Activated CD8-positive, alpha-beta memory T cell treated with anti-CD3 and anti-CD28 coated beads for 36 hours (primary cell): Measurements from ENCODE around the gene CLDN16. TPM values are rescaled to one million over a fixed set of nuclear protein-coding genes. Genes with fewer than 3 reads are reported as not detected.

Experiments used
- CTCF ChIA-PET: fragments of 350-600 bp; sonication (Branson Sonifier 250); formaldehyde crosslinking; loops from one replicate; lab custom pipeline; 2021; ENCODE audit warnings: antibody characterized with exemption; lab: Charles Lee
- POLR2A ChIA-PET: fragments of 350-600 bp; sonication (Branson Sonifier 250); formaldehyde crosslinking; loops from one replicate; lab custom pipeline; 2021; ENCODE audit warnings: antibody characterized with exemption; lab: Charles Lee
- total RNA-seq, 2 experiments: library from RNA; stranded (reverse); gene quantifications; one replicate each; pipeline ENCODE4 v1.2.3, GENCODE V29; 2021

The CLDN16 gene
- total RNA-seq, 2 experiments from 2014 or later = not detected

DNA sequence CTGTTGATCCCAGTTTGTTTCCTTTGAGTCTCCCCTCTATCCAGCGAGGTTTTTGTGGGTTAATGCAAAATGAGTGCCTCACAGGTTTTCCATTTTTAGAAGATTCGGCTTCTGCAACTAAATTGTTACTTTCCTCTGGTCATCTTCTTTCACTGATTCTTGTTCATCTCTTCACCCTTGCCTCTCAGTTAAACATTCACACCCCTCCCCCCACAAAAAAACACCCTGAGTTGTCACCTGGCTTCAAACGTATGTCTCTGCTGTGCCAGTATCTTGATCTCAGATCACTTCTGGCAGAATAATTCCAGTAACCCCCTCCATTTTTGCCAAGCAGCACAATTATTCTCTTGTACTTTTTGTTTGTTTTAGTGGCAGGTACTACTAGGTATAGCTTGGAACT lies 12.3 kb upstream of the CLDN16 start:
- CTCF ChIA-PET = no interaction called here
- POLR2A ChIA-PET = no interaction called here

GRCh38 chr3:190378240-190378891 lies 9.6 kb upstream of the CLDN16 start:
- ChIA-PET CTCF (no interaction called here), POLR2A (no interaction called here)

GRCh38 chr3:190380184-190380583 lies 7.8 kb upstream of the CLDN16 start:
- ChIA-PET CTCF (no interaction called here), POLR2A (no interaction called here)

DNA sequence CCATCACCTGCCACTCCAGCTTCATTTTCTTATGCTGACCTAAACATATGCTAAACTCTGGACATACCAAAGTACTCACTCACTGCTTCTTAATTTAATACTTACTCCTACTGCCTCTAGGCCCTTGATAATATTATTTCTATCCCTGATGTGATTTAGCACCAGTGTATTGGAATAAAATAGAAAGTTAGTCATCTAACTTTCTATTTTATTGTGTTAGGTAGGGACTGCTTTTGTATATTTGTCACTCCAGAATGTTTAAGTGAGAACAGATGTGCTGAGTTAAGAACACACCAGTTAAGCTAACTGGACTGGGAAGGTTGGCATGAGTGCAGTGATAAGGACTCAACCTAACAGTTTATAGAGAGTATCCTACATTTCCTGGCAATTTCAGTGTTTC lies 6.5 kb upstream of the CLDN16 start:
- POLR2A ChIA-PET = no interaction called here
- CTCF ChIA-PET = no interaction called here

DNA sequence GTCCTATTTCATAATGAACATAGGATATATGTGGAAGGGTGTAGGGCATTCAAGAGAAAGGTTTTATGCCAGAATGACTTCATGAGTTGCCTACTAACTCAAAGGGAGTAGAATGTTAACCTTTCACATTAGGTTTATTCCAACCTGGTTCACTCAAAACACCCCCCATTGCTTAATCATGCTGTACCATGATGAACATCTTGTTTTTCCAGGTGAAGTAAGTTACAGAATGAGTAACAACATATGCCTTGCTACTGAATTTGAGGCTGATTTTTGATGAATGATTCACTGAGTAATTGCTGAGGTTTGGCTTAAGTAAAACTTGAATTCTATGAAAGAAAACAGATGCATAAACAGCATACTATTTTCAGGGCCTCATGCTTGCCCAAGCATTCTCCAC lies 5.9 kb upstream of the CLDN16 start:
- CTCF ChIA-PET = no interaction called here
- POLR2A ChIA-PET = no interaction called here

GRCh38 chr3:190384309-190384756 lies 3.6 kb upstream of the CLDN16 start:
- POLR2A ChIA-PET = no interaction called here
- CTCF ChIA-PET = no interaction called here

DNA sequence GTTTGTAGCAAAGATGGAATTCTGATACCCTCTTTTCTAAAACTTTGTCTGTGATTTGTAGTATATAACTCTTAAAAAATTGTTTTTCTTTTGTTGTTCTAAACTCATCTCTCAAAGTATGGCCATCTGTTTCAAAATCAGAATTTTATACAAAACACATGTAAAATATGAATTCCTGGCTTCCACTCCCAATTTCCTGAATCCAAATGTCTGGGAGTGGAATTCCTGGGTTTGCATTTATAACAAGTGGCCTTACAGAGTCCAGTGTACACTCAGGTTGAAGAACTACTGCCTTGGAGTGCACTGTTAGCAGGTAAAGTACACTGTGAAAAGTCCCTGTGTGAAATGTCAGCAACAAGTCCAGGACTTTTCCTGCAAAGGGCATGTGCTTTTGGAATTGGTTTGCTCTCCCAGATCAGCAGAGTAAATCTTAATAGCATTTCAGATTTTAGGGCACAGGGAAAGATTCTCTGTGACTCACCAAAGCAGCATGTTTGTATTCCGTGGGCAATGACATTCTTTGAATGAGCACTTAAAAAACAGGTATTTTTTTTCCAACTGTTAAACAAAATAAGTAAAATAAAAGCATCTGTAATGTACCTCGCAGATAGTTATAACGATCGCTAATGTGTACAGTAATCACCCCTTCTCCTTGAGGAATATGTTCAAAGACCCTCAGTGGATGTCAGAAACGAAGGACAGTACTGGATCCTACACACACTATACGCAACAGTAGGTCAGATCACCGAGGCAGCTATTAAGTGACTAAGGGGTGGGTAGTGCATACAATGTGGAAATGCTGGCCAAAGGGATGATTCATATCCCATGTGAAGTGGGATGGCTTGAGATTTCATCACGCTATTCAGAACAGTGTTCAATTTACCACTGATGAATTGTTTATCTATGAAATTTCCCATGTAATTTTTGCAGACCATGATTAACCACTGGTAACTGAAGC lies 2.0 kb upstream of the CLDN16 start:
- POLR2A ChIA-PET = no interaction called here
- CTCF ChIA-PET = no interaction called here

DNA sequence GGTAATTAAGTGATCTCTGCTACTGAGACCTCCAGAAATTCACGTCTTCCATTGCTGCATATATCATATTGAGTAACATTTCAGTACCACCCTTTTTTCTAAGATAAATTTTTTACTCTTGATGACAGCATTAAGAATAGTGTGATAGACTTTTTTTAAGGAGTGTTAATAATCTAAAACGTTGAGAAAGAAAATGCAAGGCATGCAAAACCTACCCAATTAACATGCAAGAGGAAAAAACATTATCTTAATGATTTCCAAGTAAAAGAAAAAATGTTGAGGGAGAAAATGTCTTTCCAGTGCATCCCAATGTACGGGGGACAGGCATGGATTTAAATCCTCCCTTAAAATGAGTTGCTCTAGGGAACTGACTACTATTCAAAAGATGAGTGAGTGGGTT lies 740 bp downstream of the CLDN16 start:
- CTCF ChIA-PET = no interaction called here
- POLR2A ChIA-PET = no interaction called here

GRCh38 chr3:190396001-190396400 lies 8.0 kb downstream of the CLDN16 start:
- CTCF ChIA-PET = no interaction called here
- POLR2A ChIA-PET = no interaction called here

- ChIA-PET CTCF (no interaction called here), POLR2A (no interaction called here)
Measured at GRCh38 chr3:190397889-190398288, 9.9 kb downstream of the CLDN16 start.

DNA sequence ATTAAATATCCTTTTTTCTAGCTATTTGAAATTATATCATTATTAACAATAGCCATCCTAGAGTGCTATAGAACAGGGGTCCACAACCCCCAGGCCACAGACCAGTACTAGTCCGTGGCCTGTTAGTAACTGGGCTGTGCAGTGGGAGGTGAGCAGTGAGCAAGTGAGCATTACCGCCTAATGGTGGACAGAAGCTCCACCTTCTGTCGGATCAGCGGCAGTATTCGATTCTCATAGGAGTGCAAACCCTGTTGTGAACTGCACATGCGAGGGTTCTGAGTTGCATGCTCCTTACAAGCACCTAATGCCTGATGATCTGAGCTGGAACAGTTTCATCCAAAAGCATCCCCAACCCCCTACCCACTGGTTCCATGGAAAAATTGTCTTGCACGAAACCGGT lies 11.7 kb downstream of the CLDN16 start:
- POLR2A ChIA-PET = no interaction called here
- CTCF ChIA-PET = no interaction called here

DNA sequence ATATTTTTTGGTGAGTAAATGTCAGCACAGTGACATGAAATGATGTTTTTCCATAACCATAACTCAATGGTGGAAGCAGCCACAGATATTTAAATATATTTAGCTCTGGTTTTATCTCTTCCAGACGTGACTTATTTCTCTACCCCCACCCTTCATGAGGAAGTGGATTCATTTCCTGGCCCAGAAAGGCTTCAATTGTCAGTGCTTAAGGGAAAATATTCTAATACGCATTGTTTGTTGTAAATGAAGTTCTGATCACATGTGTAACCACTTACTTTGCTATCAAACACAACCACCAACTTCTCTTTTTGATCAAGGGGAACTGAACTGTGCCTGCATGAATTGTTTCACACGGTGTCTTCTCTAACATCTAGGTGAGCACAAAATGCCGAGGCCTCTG lies 14.0 kb downstream of the CLDN16 start:
- ChIA-PET CTCF (no interaction called here), POLR2A (no interaction called here)

DNA sequence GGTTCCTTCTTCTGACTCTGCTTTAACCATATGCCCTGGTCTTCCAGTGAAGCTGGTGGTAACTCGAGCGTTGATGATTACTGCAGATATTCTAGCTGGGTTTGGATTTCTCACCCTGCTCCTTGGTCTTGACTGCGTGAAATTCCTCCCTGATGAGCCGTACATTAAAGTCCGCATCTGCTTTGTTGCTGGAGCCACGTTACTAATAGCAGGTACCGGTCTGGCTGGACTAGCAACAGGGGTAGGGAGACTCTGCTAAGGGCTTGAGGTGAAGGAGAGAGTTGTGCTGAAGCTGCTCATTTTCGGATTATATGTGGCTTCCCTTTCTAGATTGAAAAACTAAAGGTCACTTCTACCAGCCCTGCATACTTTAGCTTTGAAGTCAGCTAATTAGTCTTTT lies 16.8 kb downstream of the CLDN16 start:
- CTCF ChIA-PET = no interaction called here
- POLR2A ChIA-PET = no interaction called here

GRCh38 chr3:190414297-190414696 lies 26.3 kb downstream of the CLDN16 start:
- ChIA-PET CTCF (no interaction called here), POLR2A (no interaction called here)

DNA sequence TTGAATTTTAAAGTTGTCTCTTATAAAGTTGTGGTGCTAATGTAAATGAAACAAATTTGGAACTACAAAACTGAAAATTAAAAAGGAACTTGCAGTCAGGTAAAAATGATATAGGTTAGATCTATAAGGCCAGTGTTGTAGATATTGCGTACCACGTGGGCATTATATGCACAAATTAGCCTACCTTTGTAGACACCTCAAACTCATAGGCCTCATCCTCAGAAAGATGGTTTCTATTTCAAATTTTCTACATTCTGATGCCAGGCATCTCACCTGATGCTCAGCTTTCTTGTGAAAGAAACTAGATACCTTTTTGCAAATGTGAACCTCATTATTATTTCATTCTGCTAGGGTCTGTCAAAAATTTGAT lies 36.1 kb downstream of the CLDN16 start:
- CTCF ChIA-PET = interaction anchor here (1.0 kb wide), 1 partner anchor 102 kb away, joined by 3 read pairs; the partner anchor contains the start of gene CLDN1
- POLR2A ChIA-PET = no interaction called here

DNA sequence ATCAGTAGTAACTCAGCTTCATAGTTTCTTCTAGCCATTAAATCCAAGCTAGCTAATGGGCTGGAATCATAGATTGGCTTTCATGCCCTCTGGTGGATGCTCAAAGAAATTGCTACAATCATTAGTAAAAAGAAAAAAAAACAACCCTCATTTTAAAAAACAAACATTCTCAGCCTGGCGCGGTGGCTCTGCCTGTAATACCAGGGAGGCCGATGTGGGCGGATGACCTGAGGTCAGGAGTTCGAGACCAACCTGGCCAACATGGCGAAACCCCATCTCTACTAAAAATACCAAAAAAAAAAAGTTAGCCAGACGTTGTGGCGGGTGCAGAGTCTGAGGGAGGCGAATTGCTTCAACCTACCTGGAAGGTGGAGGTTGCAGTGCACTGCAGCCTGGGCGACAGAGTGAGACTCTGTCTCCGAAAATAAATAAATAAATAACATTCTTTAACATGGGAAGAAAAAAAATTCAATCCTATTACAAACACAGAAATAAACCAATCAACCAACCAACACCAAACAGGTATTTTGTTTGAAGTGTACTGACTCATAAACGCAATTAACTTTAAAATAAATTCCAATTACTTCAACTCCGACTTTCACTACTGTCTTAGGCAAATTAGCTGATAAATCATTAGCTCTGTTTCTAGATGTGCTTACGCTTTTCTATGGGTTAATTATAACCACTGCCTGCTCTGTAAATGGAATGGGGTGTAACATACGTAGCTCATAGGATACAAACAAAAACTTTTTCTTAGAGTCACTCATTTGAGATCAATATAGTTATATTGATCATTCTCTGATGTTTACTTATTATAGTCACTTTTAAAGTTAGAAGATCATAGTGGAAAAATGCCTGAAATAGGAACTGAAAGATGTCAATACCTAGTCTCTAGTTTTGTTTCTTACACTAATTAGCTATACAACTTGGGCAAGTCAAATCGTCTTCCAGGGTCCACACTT lies 36.8 kb downstream of the CLDN16 start:
- CTCF ChIA-PET = interaction anchor here (0.9 to 1.0 kb wide), 2 partner anchors 12 to 103 kb away, joined by 3 read pairs; partner anchors contain the start of gene CLDN1
- POLR2A ChIA-PET = interaction anchor here (0.7 kb wide), 1 partner anchor 402 kb away, joined by 3 read pairs; no protein-coding TSS in a partner anchor

DNA sequence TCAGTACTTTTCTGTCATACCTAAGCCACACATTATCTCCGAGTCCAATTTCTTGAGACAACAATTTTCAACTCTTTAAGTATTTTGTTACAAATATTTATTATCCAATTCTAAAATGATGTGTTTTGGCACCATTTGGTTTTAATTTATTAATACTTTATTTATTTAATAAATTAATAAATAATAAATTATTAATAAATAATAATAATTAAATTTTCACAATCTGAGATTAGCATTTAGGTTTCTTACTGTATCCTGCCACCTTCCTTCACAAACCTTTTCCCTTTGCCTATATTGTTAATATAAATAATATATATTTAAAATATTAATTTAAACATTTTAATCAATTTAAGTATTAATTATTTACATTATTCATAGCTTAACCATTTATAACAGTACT lies 37.9 kb downstream of the CLDN16 start:
- ChIA-PET CTCF (interaction anchor here (0.9 kb wide), 1 partner anchor 13 kb away, joined by 3 read pairs; no protein-coding TSS in a partner anchor), POLR2A (no interaction called here)

GRCh38 chr3:190426806-190427507 lies 39.0 kb downstream of the CLDN16 start:
- CTCF ChIA-PET = no interaction called here
- POLR2A ChIA-PET = no interaction called here

DNA sequence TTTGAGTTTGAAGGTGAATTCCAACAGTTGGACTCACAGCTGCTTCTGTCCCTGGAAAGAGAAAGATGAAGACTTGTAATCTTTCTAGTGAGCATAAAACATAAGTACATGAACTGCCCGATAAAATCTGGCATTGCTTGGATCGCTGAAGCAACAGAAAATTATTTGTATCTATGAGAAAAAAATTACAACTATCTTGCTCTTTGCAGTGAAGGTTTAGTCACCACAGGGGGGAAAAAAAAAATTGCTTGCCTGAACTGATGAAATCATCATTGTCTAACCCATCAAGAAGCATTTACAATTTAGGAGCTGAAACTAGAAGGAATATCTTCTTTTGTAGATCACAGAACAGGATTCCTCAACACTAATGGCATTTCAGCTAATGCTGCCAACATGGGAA lies 41.7 kb downstream of the CLDN16 start:
- CTCF ChIA-PET = no interaction called here
- POLR2A ChIA-PET = no interaction called here
